ENCODE results near the gene FAM236D.
"Not testable (repeated sequence)": the region's sequence is repeated elsewhere in the genome, so short reads cannot be mapped to it uniquely, and the experiment has no call there.

FAM236D gene

GRCh38 chrX:72808110-72808509, at the start of gene FAM236D:
Gene FAM236D, minus strand, starts transcription at chrX:72808210. Its CDS starts 100 bp downstream, at chrX:72808110.
- not testable (repeated sequence) for DNase-seq

- not testable (repeated sequence) for DNase-seq
Measured at GRCh38 chrX:72837532-72837931, 29.5 kb upstream of the FAM236D start.

GRCh38 chrX:72830701-72831100, 22.7 kb upstream of the FAM236D start:
- not testable (repeated sequence) for DNase-seq

GRCh38 chrX:72790390-72790789, 17.6 kb downstream of the FAM236D start:
- not testable (repeated sequence) for DNase-seq

- DNase-seq: not testable (repeated sequence)
Measured at GRCh38 chrX:72788142-72788541, 19.9 kb downstream of the FAM236D start.

GRCh38 chrX:72783964-72784363, 24.0 kb downstream of the FAM236D start:
- not testable (repeated sequence) for DNase-seq

- DNase-seq: not testable (repeated sequence)
Measured at GRCh38 chrX:72783365-72783936, 24.6 kb downstream of the FAM236D start.

- DNase-seq: not testable (repeated sequence)
Measured at GRCh38 chrX:72782560-72782959, 25.4 kb downstream of the FAM236D start, which contains the start of gene FAM236B. Gene FAM236B, minus strand, starts transcription at chrX:72782660. Its CDS starts 100 bp downstream, at chrX:72782560.

GRCh38 chrX:72778146-72778545, 29.9 kb downstream of the FAM236D start:
- DNase-seq: not testable (repeated sequence)

GRCh38 chrX:72777467-72777790, 30.6 kb downstream of the FAM236D start:
- DNase-seq: not testable (repeated sequence)

GRCh38 chrX:72776653-72777466, 31.1 kb downstream of the FAM236D start, which contains the start of gene DMRTC1B:
Gene DMRTC1B, plus strand, starts transcription at chrX:72776890. Its CDS starts 68,246 bp downstream, at chrX:72845136.
- DNase-seq: not testable (repeated sequence)

- not testable (repeated sequence) for DNase-seq
Measured at GRCh38 chrX:72760454-72760853, 47.6 kb downstream of the FAM236D start.

All from NCI-H1417 (cell line).